Bronchial epithelial cell (primary cell): ENCODE data around the gene SEBOX. TPM values are rescaled to one million over a fixed set of nuclear protein-coding genes. Genes with fewer than 3 reads are reported as not detected.

ENCODE experiments used
- DNase-seq: peaks from one replicate; pipeline ENCODE4 v3.0.0-alpha.2; 2010; ENCODE audit warnings: low read depth
- FAIRE-seq: peaks from 2 replicates; lab custom pipeline; 2011; peaks lifted over from hg19 to GRCh38; lab: Jason Lieb, UNC
- H3K27me3 ChIP-seq: 2 replicates; pipeline ENCODE4 v1.5.1; 2011; ENCODE audit warnings: low read length; ENCODE audit not compliant: control insufficient read depth, insufficient read depth
- H3K36me3 ChIP-seq: 2 replicates; pipeline ENCODE4 v1.5.1; 2011; ENCODE audit warnings: low read length; ENCODE audit not compliant: control insufficient read depth, insufficient read depth
- H3K4me3 ChIP-seq: 2 replicates; pipeline ENCODE4 v1.5.1; 2011; ENCODE audit warnings: mild to moderate bottlenecking, low read depth, low read length, control low read depth
- total RNA-seq: library from RNA; depleted of rRNA; stranded (reverse); fragments of >200 nt; gene quantifications from 2 replicates; pipeline ENCODE4 v1.2.1, GENCODE V29; 2014
- TF ChIP-seq, protein P1 (sequence below): IDR thresholded peaks from 2 replicates; pipeline ENCODE4 v1.5.1; 2011; ENCODE audit warnings: mild to moderate bottlenecking, moderate library complexity, low read length, control low read depth, inconsistent platforms; ENCODE audit not compliant: insufficient read depth, severe bottlenecking

The SEBOX gene
- total RNA-seq, 1 donor from 2014 or later = not detected

DNA sequence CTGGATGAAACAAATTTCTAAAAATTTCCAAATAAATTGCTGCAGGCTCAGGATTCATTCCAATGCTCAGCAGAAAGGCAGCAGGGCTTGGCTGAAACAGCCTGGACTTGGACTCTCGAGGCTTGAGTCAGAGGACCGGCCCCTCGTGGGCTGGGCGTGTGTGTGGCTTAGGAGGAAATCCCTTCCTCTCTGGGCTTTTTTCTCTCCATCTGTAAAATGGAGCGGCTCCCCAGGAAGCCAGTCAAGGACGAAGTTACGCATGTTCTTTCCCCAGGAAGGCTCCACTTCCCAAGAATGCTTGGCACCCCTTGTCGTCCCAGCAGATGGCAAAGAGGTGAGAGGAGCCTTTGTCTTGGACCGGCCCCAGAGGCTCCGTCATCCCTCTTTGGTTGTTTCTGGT, 27.5 kb upstream of the SEBOX start:
- H3K27me3 ChIP-seq = no peaks in the 10 kb centered on the region
- TF ChIP-seq, protein P1, sequence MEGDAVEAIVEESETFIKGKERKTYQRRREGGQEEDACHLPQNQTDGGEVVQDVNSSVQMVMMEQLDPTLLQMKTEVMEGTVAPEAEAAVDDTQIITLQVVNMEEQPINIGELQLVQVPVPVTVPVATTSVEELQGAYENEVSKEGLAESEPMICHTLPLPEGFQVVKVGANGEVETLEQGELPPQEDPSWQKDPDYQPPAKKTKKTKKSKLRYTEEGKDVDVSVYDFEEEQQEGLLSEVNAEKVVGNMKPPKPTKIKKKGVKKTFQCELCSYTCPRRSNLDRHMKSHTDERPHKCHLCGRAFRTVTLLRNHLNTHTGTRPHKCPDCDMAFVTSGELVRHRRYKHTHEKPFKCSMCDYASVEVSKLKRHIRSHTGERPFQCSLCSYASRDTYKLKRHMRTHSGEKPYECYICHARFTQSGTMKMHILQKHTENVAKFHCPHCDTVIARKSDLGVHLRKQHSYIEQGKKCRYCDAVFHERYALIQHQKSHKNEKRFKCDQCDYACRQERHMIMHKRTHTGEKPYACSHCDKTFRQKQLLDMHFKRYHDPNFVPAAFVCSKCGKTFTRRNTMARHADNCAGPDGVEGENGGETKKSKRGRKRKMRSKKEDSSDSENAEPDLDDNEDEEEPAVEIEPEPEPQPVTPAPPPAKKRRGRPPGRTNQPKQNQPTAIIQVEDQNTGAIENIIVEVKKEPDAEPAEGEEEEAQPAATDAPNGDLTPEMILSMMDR = no peak
- FAIRE-seq = no peak
- DNase-seq = no peak
- no peaks in the 10 kb centered on the region for H3K36me3 ChIP-seq
- no peak overlapping the region for H3K4me3 ChIP-seq

DNA sequence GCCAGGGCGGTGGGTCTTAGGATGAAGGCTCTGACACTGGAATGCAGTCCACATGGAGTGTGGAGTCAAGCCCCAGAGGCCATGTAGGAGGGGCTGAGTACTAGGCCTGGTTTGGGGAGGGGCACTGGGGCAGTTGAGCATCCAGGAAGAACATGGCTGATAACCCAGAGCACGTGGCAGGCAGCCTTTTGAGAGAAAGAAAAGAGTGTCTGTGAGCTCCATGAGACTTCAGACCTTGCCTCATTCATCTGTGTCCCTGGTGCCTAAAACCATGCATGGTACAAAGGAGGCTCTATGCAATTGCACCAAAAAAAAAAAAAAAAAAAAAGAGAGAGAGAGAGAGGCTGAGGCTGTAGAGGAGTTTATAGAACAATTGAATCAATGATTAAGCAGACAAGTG, 26.4 kb upstream of the SEBOX start:
- no peaks in the 10 kb centered on the region for H3K27me3 ChIP-seq
- no peak for DNase-seq
- H3K4me3 ChIP-seq = no peak overlapping the region
- no peaks in the 10 kb centered on the region for H3K36me3 ChIP-seq
- TF ChIP-seq, protein P1 = no peak
- FAIRE-seq = no peak

DNA sequence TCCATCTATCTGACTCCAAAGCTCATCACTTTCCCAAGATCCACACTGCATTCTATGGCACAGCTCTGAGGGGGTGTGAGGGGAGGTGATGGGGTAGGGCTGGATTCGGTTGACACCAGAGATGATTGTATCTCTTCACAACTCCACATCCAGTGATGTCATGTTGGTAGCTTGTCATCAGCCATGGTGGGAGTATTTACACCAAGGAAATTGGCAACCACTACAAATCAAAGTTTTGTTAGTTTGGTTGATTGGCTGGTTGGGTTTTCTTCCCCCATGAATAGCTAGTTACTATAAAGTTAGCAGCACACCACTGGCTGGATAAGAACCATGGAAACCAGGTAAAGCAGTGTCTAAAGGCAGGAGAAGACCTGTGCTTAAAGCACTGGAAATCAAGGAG, 26.0 kb upstream of the SEBOX start:
- Histone ChIP-seq H3K4me3 (no peak overlapping the region), H3K36me3 (no peaks in the 10 kb centered on the region), H3K27me3 (no peaks in the 10 kb centered on the region)
- DNase-seq = no peak
- TF ChIP-seq, protein P1 = no peak
- FAIRE-seq = no peak

DNA sequence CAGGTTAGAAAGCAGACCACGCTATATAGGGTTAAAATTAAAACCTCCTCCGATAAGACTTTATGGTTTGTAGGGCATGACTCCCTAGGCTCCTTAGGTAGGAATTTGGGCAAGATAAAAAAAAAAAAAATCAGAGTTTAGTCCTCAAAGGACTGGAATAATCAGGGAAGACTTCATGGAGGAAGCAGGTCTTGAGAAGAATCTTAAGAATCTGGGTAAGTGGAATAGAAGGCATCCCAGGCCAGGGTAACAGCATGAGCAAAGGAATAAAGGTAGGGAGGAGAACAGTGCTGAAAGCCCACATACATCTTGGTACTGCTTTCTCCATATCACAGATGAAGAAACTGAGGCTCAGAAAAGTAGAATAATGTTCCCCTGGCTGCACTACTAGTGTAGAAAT, 25.6 kb upstream of the SEBOX start:
- FAIRE-seq (no peak), DNase-seq (no peak)
- Histone ChIP-seq H3K4me3 (no peak overlapping the region), H3K27me3 (no peaks in the 10 kb centered on the region), H3K36me3 (no peaks in the 10 kb centered on the region)
- TF ChIP-seq, protein P1 = no peak

DNA sequence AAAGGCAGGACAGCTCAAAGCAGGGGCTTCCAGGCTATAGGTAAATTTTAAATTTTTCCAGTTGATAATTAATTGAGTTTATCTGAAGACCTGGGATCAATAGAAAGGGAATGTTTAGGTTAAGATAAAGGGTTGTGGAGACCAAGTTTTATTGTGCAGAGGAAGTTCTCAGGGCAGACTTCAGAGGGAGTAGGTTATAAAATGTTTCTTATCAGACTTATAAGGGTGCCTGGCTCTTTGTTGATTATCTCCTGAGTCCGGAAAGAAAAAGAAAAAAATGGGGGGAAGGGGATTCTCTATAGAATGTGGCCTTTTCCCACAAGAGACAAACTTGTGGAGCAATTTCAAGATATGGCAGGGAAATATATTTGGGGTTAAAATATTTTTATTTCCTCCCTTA, 25.1 kb upstream of the SEBOX start:
- DNase-seq = no peak
- TF ChIP-seq, protein P1 = no peak
- Histone ChIP-seq H3K36me3 (no peaks in the 10 kb centered on the region), H3K27me3 (no peaks in the 10 kb centered on the region), H3K4me3 (no peak overlapping the region)
- FAIRE-seq = no peak

DNA sequence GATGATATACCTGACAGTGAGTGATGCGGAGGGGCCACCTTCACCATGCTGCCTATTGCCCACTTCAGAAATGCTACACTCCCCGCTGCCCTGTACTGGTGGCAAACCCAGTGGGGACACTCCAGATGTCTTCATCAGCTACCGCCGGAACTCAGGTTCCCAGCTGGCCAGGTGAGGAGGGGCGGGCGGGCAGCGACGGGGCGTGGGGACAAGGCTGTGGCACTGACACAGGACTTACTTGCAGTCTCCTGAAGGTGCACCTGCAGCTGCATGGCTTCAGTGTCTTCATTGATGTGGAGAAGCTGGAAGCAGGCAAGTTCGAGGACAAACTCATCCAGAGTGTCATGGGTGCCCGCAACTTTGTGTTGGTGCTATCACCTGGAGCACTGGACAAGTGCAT, 23.1 kb upstream of the SEBOX start:
- H3K36me3 ChIP-seq = no peaks in the 10 kb centered on the region
- DNase-seq = no peak
- no peak overlapping the region for H3K4me3 ChIP-seq
- no peak for FAIRE-seq
- peaks cover 2% of the 10 kb centered on the region for H3K27me3 ChIP-seq
- TF ChIP-seq, protein P1 = no peak
